Panc1 (cell line): ENCODE measurements around the gene CPLX3. TPM values are rescaled to one million over a fixed set of nuclear protein-coding genes. Genes with fewer than 3 reads are reported as not detected.

Experiments
- ATAC-seq: fragments of 200-7000 bp; cut with Tn5 transposase; 2 replicates; pipeline ENCODE4 v1.9.1; 2020; ENCODE audit warnings: mild to moderate bottlenecking, moderate library complexity
- BruUV-seq: library from RNA; stranded (reverse); fragments of 400-500 nt; replicated peaks from 2 replicates; lab custom pipeline; 2021; lab: Mats Ljungman, UMichigan
- CTCF ChIA-PET: fragments of 300-600 bp; sonication (Branson Sonifier 250); formaldehyde crosslinking; loops from one replicate; lab custom pipeline; 2022; ENCODE audit warnings: antibody characterized with exemption; lab: Charles Lee
- POLR2A ChIA-PET: fragments of 300-600 bp; sonication (Branson Sonifier 250); formaldehyde crosslinking; loops from one replicate; lab custom pipeline; 2022; ENCODE audit warnings: antibody characterized with exemption; lab: Charles Lee
- DNase-seq: peaks from one replicate; pipeline ENCODE4 v3.0.0-alpha.2; 2010; ENCODE audit warnings: low read depth, low spot score
- H3K27ac ChIP-seq: 2 replicates; pipeline ENCODE4 v1.5.1; 2011; ENCODE audit warnings: mild to moderate bottlenecking, low read length, inconsistent platforms
- H3K27me3 ChIP-seq: fragments of 200-500 bp; sonication (Bioruptor generic); 2 replicates; pipeline ENCODE4 v1.6.0; 2014; ENCODE audit warnings: low read length, inconsistent platforms; ENCODE audit not compliant: control insufficient read depth, insufficient read depth
- H3K36me3 ChIP-seq: fragments of 200-500 bp; sonication (Bioruptor generic); 2 replicates; pipeline ENCODE4 v1.5.1; 2014; ENCODE audit warnings: inconsistent platforms, mild to moderate bottlenecking, low read length, moderate library complexity; ENCODE audit not compliant: control insufficient read depth, insufficient read depth
- H3K4me1 ChIP-seq: 2 replicates; pipeline ENCODE4 v1.5.1; 2011; ENCODE audit warnings: inconsistent platforms, mild to moderate bottlenecking, low read length, moderate library complexity; ENCODE audit not compliant: control insufficient read depth, insufficient read depth
- H3K4me3 ChIP-seq, 2 experiments: 2 replicates each; pipeline ENCODE4 v1.5.1; 2011 to 2012; ENCODE audit warnings: low read depth in 2 of 2, low read length in 2 of 2, mild to moderate bottlenecking in 2 of 2, inconsistent platforms in 1 of 2, moderate library complexity in 1 of 2
- H3K9me3 ChIP-seq: fragments of 200-500 bp; sonication (Bioruptor generic); 2 replicates; pipeline ENCODE4 v1.5.1; 2014; ENCODE audit warnings: low read depth, mild to moderate bottlenecking, inconsistent platforms, low read length, moderate library complexity; ENCODE audit not compliant: control insufficient read depth, insufficient read depth
- POLR2AphosphoS5 ChIP-seq: IDR thresholded peaks from 2 replicates; pipeline ENCODE4 v1.6.1; 2012; ENCODE audit warnings: mild to moderate bottlenecking, low read depth, low read length, moderate library complexity
- SIN3A ChIP-seq: IDR thresholded peaks from 2 replicates; pipeline ENCODE4 v1.6.1; 2012; ENCODE audit warnings: low read depth, mild to moderate bottlenecking, low read length, moderate library complexity, borderline replicate concordance; ENCODE audit not compliant: insufficient read depth
- TCF7L2 ChIP-seq: IDR thresholded peaks from 2 replicates; pipeline ENCODE4 v1.6.1; 2011; ENCODE audit warnings: mild to moderate bottlenecking, low read depth, low read length, inconsistent platforms
- in situ Hi-C: cut with HindIII; loops from 2 replicates; pipeline ENCODE4 v1.10.0; 2016; ENCODE audit warnings: low sequenced_read_pairs, low pct_unique_long_range_greater_than_20kb
- intact Hi-C: fragments of 100-400 bp; cut with micrococcal nuclease; formaldehyde crosslinking; loops from one replicate; pipeline ENCODE4 v1.10.0; 2022; ENCODE audit not compliant: unreplicated experiment
- total RNA-seq: library from RNA; stranded (reverse); gene quantifications from one replicate; pipeline ENCODE4 v1.2.1, GENCODE V29; 2021; ENCODE audit not compliant: unreplicated experiment
- TF ChIP-seq, protein P1 (sequence below), 2 experiments: IDR thresholded peaks; 2 replicates each; pipeline ENCODE4 v1.6.1; 2011 to 2012; ENCODE audit warnings: low read depth in 2 of 2, control low read depth in 1 of 2, low read length in 1 of 2, mild to moderate bottlenecking in 1 of 2, moderate library complexity in 1 of 2; ENCODE audit not compliant: insufficient read depth in 1 of 2
- TF ChIP-seq, protein P2 (sequence below): fragments of 450-650 bp; IDR thresholded peaks from 2 replicates; pipeline ENCODE4 v1.5.1; 2017; ENCODE audit warnings: mild to moderate bottlenecking

CPLX3 gene
- total RNA-seq, 1 experiment from 2014 or later = not detected

DNA sequence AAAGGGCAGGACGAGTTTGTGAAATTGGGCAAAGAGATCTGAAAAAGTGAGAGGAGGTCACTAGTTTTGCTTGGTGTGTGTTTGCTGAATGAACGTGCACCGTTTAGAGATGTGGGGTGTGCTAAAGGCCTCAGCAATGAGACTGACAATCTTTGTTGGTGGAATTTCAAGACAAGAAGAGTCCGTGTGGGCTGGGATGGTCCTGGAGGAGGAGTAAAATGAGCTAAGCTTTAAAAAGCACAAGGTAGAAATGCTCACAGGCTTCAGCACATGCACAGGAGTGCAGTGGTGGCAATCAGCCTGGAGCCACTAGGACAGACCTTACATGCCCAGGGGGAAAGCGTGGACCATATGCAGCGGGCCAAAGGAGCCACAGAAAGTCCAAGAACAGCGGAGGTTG is 1.5 kb upstream of the CPLX3 start:
- DNase-seq = no peak
- TF ChIP-seq, protein P1, sequence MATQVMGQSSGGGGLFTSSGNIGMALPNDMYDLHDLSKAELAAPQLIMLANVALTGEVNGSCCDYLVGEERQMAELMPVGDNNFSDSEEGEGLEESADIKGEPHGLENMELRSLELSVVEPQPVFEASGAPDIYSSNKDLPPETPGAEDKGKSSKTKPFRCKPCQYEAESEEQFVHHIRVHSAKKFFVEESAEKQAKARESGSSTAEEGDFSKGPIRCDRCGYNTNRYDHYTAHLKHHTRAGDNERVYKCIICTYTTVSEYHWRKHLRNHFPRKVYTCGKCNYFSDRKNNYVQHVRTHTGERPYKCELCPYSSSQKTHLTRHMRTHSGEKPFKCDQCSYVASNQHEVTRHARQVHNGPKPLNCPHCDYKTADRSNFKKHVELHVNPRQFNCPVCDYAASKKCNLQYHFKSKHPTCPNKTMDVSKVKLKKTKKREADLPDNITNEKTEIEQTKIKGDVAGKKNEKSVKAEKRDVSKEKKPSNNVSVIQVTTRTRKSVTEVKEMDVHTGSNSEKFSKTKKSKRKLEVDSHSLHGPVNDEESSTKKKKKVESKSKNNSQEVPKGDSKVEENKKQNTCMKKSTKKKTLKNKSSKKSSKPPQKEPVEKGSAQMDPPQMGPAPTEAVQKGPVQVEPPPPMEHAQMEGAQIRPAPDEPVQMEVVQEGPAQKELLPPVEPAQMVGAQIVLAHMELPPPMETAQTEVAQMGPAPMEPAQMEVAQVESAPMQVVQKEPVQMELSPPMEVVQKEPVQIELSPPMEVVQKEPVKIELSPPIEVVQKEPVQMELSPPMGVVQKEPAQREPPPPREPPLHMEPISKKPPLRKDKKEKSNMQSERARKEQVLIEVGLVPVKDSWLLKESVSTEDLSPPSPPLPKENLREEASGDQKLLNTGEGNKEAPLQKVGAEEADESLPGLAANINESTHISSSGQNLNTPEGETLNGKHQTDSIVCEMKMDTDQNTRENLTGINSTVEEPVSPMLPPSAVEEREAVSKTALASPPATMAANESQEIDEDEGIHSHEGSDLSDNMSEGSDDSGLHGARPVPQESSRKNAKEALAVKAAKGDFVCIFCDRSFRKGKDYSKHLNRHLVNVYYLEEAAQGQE (IDR thresholded peaks at IDR 0.05; ENCODE audit: insufficient read depth in 1 of 2, low read depth in 2 of 2, low read length in 1 of 2) = no peak
- no peak for TF ChIP-seq POLR2AphosphoS5
- no peak for TF ChIP-seq TCF7L2
- TF ChIP-seq SIN3A = no peak
- TF ChIP-seq, protein P2, sequence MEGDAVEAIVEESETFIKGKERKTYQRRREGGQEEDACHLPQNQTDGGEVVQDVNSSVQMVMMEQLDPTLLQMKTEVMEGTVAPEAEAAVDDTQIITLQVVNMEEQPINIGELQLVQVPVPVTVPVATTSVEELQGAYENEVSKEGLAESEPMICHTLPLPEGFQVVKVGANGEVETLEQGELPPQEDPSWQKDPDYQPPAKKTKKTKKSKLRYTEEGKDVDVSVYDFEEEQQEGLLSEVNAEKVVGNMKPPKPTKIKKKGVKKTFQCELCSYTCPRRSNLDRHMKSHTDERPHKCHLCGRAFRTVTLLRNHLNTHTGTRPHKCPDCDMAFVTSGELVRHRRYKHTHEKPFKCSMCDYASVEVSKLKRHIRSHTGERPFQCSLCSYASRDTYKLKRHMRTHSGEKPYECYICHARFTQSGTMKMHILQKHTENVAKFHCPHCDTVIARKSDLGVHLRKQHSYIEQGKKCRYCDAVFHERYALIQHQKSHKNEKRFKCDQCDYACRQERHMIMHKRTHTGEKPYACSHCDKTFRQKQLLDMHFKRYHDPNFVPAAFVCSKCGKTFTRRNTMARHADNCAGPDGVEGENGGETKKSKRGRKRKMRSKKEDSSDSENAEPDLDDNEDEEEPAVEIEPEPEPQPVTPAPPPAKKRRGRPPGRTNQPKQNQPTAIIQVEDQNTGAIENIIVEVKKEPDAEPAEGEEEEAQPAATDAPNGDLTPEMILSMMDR = no peak
- no peaks in the 10 kb centered on the region; the same call in 1 of the 2 replicates for H3K4me1 ChIP-seq
- no peak overlapping the region for H3K4me3 ChIP-seq
- no peaks in the 10 kb centered on the region for H3K36me3 ChIP-seq
- BruUV-seq = no TSS peak
- intact Hi-C loops = no loop called here
- no peak overlapping the region for H3K27ac ChIP-seq
- H3K9me3 ChIP-seq = no peaks in the 10 kb centered on the region
- peak; percentile 20; the same call in 1 of the 2 replicates for ATAC-seq
- ChIA-PET CTCF (interaction anchor here (0.8 kb wide), 1 partner anchor 131 kb away, joined by 3 read pairs; no protein-coding TSS in a partner anchor), POLR2A (interaction anchor here (0.5 kb wide), 1 partner anchor 55 kb away, joined by 9 read pairs; no protein-coding TSS in a partner anchor)
- H3K27me3 ChIP-seq = peaks cover 2% of the 10 kb centered on the region; the same call in 1 of the 2 replicates
- in situ Hi-C loops = no loop called here

DNA sequence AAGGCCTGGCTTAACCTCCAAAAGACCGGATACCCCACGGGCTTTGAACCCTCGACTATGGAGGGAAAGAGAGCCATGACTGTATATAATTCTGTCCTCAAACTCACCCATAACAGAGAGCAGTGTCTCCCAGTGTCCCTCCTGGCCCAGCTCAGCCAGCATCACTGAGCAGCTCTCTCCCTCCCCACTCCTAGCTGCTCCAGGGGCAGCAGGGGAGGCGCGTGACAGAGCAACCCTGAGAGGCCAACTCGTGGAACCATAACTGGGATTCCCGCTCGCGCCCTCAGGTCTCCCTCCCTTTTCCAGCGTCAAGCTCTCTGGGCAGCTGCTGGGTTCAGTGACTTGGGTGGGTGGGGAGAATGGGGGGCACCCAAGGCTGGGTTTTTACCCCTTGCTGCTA is 561 bp upstream of the CPLX3 start:
- POLR2A ChIA-PET = interaction anchor here (0.7 kb wide), 1 partner anchor 72 kb away, joined by 3 read pairs; no protein-coding TSS in a partner anchor
- in situ Hi-C loops = no loop called here
- Histone ChIP-seq H3K4me1 (no peaks in the 10 kb centered on the region; the same call in 1 of the 2 replicates), H3K27me3 (peaks cover 2% of the 10 kb centered on the region; the same call in 1 of the 2 replicates), H3K9me3 (no peaks in the 10 kb centered on the region), H3K36me3 (no peaks in the 10 kb centered on the region), H3K27ac (no peak overlapping the region), H3K4me3 (no peak overlapping the region)
- TF ChIP-seq, protein P2 = no peak
- TF ChIP-seq SIN3A (no peak), TCF7L2 (no peak), POLR2AphosphoS5 (no peak)
- TF ChIP-seq, protein P1 (IDR thresholded peaks at IDR 0.05; ENCODE audit: insufficient read depth in 1 of 2, low read depth in 2 of 2, low read length in 1 of 2) = no peak
- CTCF ChIA-PET = interaction anchor here (0.7 kb wide), 1 partner anchor 39 kb away, joined by 8 read pairs; no protein-coding TSS in a partner anchor
- intact Hi-C loops = no loop called here
- ATAC-seq (no peak), DNase-seq (no peak)
- no TSS peak for BruUV-seq
